Keratinocyte (primary cell): ENCODE results near the gene MBD3L2. TPM values are rescaled to one million over a fixed set of nuclear protein-coding genes. Genes with fewer than 3 reads are reported as not detected.
"Not testable (repeated sequence)": the region's sequence is repeated elsewhere in the genome, so short reads cannot be mapped to it uniquely, and the experiment has no call there.

ENCODE experiments used
- DNase-seq: peaks from one replicate; pipeline ENCODE4 v3.0.0-alpha.2; 2011; ENCODE audit warnings: low read depth, missing footprints, low spot score
- FAIRE-seq: peaks from 2 replicates; lab custom pipeline; 2011; peaks lifted over from hg19 to GRCh38; lab: Jason Lieb, UNC
- H2AFZ ChIP-seq: 2 replicates; pipeline ENCODE4 v1.6.0; 2012; ENCODE audit warnings: low read length, control low read depth, inconsistent platforms; ENCODE audit not compliant: control insufficient read depth
- H3K27ac ChIP-seq: 2 replicates; pipeline ENCODE4 v1.5.1; 2011; ENCODE audit warnings: low read length; ENCODE audit not compliant: control insufficient read depth, insufficient read depth
- H3K27me3 ChIP-seq: 3 replicates; pipeline ENCODE4 v1.6.0; 2011; ENCODE audit warnings: low read length; ENCODE audit not compliant: control insufficient read depth, insufficient read depth; ENCODE audit errors: extremely low read depth
- H3K36me3 ChIP-seq, 2 experiments: 2 replicates in 1 of 2; 3 replicates in 1 of 2; pipeline ENCODE4 v1.5.1; 2011; ENCODE audit warnings: low read length in 2 of 2, mild to moderate bottlenecking in 1 of 2; ENCODE audit not compliant: control insufficient read depth in 2 of 2, insufficient read depth in 2 of 2; ENCODE audit errors: extremely low read depth in 1 of 2
- H3K4me1 ChIP-seq: 3 replicates; pipeline ENCODE4 v1.5.1; 2011; ENCODE audit warnings: low read length; ENCODE audit not compliant: control insufficient read depth, insufficient read depth; ENCODE audit errors: extremely low read depth
- H3K4me2 ChIP-seq: 3 replicates; pipeline ENCODE4 v1.6.0; 2011; ENCODE audit warnings: low read depth, low read length; ENCODE audit not compliant: control insufficient read depth, insufficient read depth; ENCODE audit errors: extremely low read depth
- H3K4me3 ChIP-seq, 3 experiments: fragments of 200-600 bp in 1 of 3; sonication (generic) in 1 of 3; 2 replicates in 2 of 3; 3 replicates in 1 of 3; pipeline ENCODE4 v1.5.1; 2011 to 2016; ENCODE audit warnings: low read length in 3 of 3, mild to moderate bottlenecking in 3 of 3, control low read depth in 2 of 3, inconsistent platforms in 1 of 3, low read depth in 1 of 3, mixed read lengths in 1 of 3, mixed run types in 1 of 3, moderate library complexity in 1 of 3; ENCODE audit not compliant: control insufficient read depth in 2 of 3, insufficient read depth in 2 of 3; ENCODE audit errors: extremely low read depth in 1 of 3
- H3K79me2 ChIP-seq: 2 replicates; pipeline ENCODE4 v1.6.0; 2012; ENCODE audit warnings: low read length; ENCODE audit not compliant: control insufficient read depth, insufficient read depth
- H3K9ac ChIP-seq: 3 replicates; pipeline ENCODE4 v1.6.0; 2011; ENCODE audit warnings: low read length; ENCODE audit not compliant: control insufficient read depth, insufficient read depth; ENCODE audit errors: extremely low read depth
- H3K9me1 ChIP-seq: 3 replicates; pipeline ENCODE4 v1.6.0; 2011; ENCODE audit warnings: low read length; ENCODE audit not compliant: control insufficient read depth, insufficient read depth; ENCODE audit errors: extremely low read depth
- H3K9me3 ChIP-seq: 2 replicates; pipeline ENCODE4 v1.5.1; 2012; ENCODE audit warnings: low read depth, low read length; ENCODE audit not compliant: control insufficient read depth
- H4K20me1 ChIP-seq: 3 replicates; pipeline ENCODE4 v1.6.0; 2011; ENCODE audit warnings: low read length; ENCODE audit not compliant: control insufficient read depth, insufficient read depth; ENCODE audit errors: extremely low read depth
- CTCF ChIP-seq, 3 experiments: IDR thresholded peaks in 1 of 3; conservative IDR thresholded peaks in 1 of 3; optimal IDR thresholded peaks in 1 of 3; 2 replicates in 2 of 3; 3 replicates in 1 of 3; pipeline versions ENCODE3 to v1.5.1; 2011; ENCODE audit warnings: low read length in 3 of 3, mild to moderate bottlenecking in 3 of 3, moderate library complexity in 2 of 3, control low read depth in 1 of 3, inconsistent platforms in 1 of 3; ENCODE audit not compliant: insufficient read depth in 2 of 3; ENCODE audit errors: extremely low read depth in 1 of 3
- EZH2 ChIP-seq: IDR thresholded peaks from one replicate; pipeline ENCODE4 v1.6.1; 2012; ENCODE audit warnings: inconsistent platforms, mild to moderate bottlenecking, low read length, moderate library complexity
- dilution Hi-C: fragments of 300-500 bp; cut with MboI; formaldehyde crosslinking; loops from one replicate; pipeline ENCODE4 v1.7.0; 2020; ENCODE audit warnings: low sequenced_read_pairs; ENCODE audit not compliant: extremely low pct_ligation_motif_present
- polyA plus RNA-seq, 5 experiments: library from polyadenylated mRNA; depleted of rRNA in 3 of 5; stranded (reverse) in 3 of 5; stranded (forward) in 1 of 5; unstranded in 1 of 5; fragments of >200 nt; gene quantifications; 1 replicate in 1 of 5; 2 replicates in 3 of 5; 3 replicates in 1 of 5; pipeline versions ENCODE4 v1.2.1 to v1.2.3, GENCODE V29; 2011 to 2012; ENCODE audit warnings: missing spikeins in 2 of 5, low read depth in 1 of 5, low replicate concordance in 1 of 5

The MBD3L2 gene
- polyA plus RNA-seq, 1 donor (not counting 4 experiments of a cell fraction or from before 2014, with no cell fraction given), result not detected

- Histone ChIP-seq H3K9ac (no peak overlapping the region), H3K27me3 (no peaks in the 10 kb centered on the region), H3K4me1 (no peaks in the 10 kb centered on the region), H3K27ac (no peak overlapping the region), H3K79me2 (no peaks in the 10 kb centered on the region), H3K9me1 (no peaks in the 10 kb centered on the region), H3K4me3 (no peak overlapping the region), H3K36me3 (no peaks in the 10 kb centered on the region), H2AFZ (no peak overlapping the region), H4K20me1 (no peaks in the 10 kb centered on the region), H3K4me2 (no peak overlapping the region), H3K9me3 (no peaks in the 10 kb centered on the region)
- TF ChIP-seq CTCF (optimal IDR thresholded peaks at IDR 0.05 in 1 of 3, IDR thresholded peaks at IDR 0.05 in 1 of 3, conservative IDR thresholded peaks at IDR 0.05 in 1 of 3; ENCODE audit: extremely low read depth in 1 of 3, insufficient read depth in 2 of 3, low read length in 3 of 3) (no peak), EZH2 (no peak)
- DNase-seq (no peak), FAIRE-seq (no peak)
- dilution Hi-C loops, result no loop called here
Observed at GRCh38 chr19:7018828-7019227, 30.3 kb upstream of the MBD3L2 start.

GRCh38 chr19:7021331-7021730 lies 27.8 kb upstream of the MBD3L2 start, which contains the start of gene MBD3L2B:
Gene MBD3L2B, minus strand, starts transcription at chr19:7021431. Its CDS starts 34 bp downstream, at chr19:7021397.
- H3K4me1 ChIP-seq, H2AFZ ChIP-seq, H3K36me3 ChIP-seq, H3K4me3 ChIP-seq, H3K4me2 ChIP-seq, H3K9me3 ChIP-seq, H3K27ac ChIP-seq, H4K20me1 ChIP-seq, H3K9me1 ChIP-seq, H3K27me3 ChIP-seq, H3K79me2 ChIP-seq, dilution Hi-C loops, FAIRE-seq, H3K9ac ChIP-seq, DNase-seq: not testable (repeated sequence)

GRCh38 chr19:7028790-7029189 lies 20.3 kb upstream of the MBD3L2 start:
- H3K27me3 ChIP-seq, H3K9ac ChIP-seq, H3K79me2 ChIP-seq, DNase-seq, H3K4me1 ChIP-seq, H3K36me3 ChIP-seq, dilution Hi-C loops, H3K9me3 ChIP-seq, H3K27ac ChIP-seq, H4K20me1 ChIP-seq, H2AFZ ChIP-seq, H3K4me3 ChIP-seq, H3K9me1 ChIP-seq, H3K4me2 ChIP-seq, FAIRE-seq: not testable (repeated sequence)

GRCh38 chr19:7030278-7030677 lies 18.8 kb upstream of the MBD3L2 start, which contains the start of gene MBD3L5:
Gene MBD3L5, plus strand, starts transcription at chr19:7030578. Its CDS starts 34 bp downstream, at chr19:7030612.
- H3K27ac ChIP-seq, H3K9ac ChIP-seq, H3K36me3 ChIP-seq, H3K9me1 ChIP-seq, H4K20me1 ChIP-seq, DNase-seq, H3K27me3 ChIP-seq, H2AFZ ChIP-seq, FAIRE-seq, H3K79me2 ChIP-seq, dilution Hi-C loops, H3K4me2 ChIP-seq, H3K9me3 ChIP-seq, H3K4me3 ChIP-seq, H3K4me1 ChIP-seq: not testable (repeated sequence)
